ENCODE data around the gene ALDH1L1. TPM values are rescaled to one million over a fixed set of nuclear protein-coding genes. Genes with fewer than 3 reads are reported as not detected.

ALDH1L1 gene
- total RNA-seq, 1 donor from 2014 or later = not detected

- H3K27me3 Mint-ChIP-seq (ENCODE audit: unreplicated experiment) = peaks cover 4% of the 10 kb centered on the region
- no peak overlapping the region for H3K4me3 Mint-ChIP-seq (ENCODE audit: unreplicated experiment)
- no peak for TF ChIP-seq CTCF (IDR thresholded peaks at IDR 0.05; ENCODE audit: partially characterized antibody, unreplicated experiment)
- H3K4me1 Mint-ChIP-seq (ENCODE audit: low read depth, unreplicated experiment) = no peaks in the 10 kb centered on the region
- no peaks in the 10 kb centered on the region for H3K36me3 Mint-ChIP-seq (ENCODE audit: unreplicated experiment)
- H3K9me3 Mint-ChIP-seq (ENCODE audit: unreplicated experiment) = peaks cover 5% of the 10 kb centered on the region
- H3K27ac Mint-ChIP-seq (ENCODE audit: unreplicated experiment) = no peak overlapping the region
- no peak for DNase-seq
These were observed 77.0 kb downstream of the ALDH1L1 start for GRCh38 chr3:126103121-126104027.

GRCh38 chr3:126102530-126102951 lies 77.8 kb downstream of the ALDH1L1 start:
- no peak for DNase-seq
- TF ChIP-seq CTCF (IDR thresholded peaks at IDR 0.05; ENCODE audit: partially characterized antibody, unreplicated experiment) = no peak
- Mint-ChIP-seq H3K36me3 (ENCODE audit: unreplicated experiment) (no peaks in the 10 kb centered on the region), H3K9me3 (ENCODE audit: unreplicated experiment) (peaks cover 5% of the 10 kb centered on the region), H3K27ac (ENCODE audit: unreplicated experiment) (no peak overlapping the region), H3K27me3 (ENCODE audit: unreplicated experiment) (peaks cover 3% of the 10 kb centered on the region), H3K4me3 (ENCODE audit: unreplicated experiment) (no peak overlapping the region), H3K4me1 (ENCODE audit: low read depth, unreplicated experiment) (no peaks in the 10 kb centered on the region)

- DNase-seq = no peak
- Mint-ChIP-seq H3K27me3 (ENCODE audit: unreplicated experiment) (peaks cover 3% of the 10 kb centered on the region), H3K4me3 (ENCODE audit: unreplicated experiment) (no peak overlapping the region), H3K27ac (ENCODE audit: unreplicated experiment) (no peak overlapping the region), H3K4me1 (ENCODE audit: low read depth, unreplicated experiment) (no peaks in the 10 kb centered on the region), H3K36me3 (ENCODE audit: unreplicated experiment) (no peaks in the 10 kb centered on the region), H3K9me3 (ENCODE audit: unreplicated experiment) (peaks cover 5% of the 10 kb centered on the region)
- TF ChIP-seq CTCF (IDR thresholded peaks at IDR 0.05; ENCODE audit: partially characterized antibody, unreplicated experiment) = no peak
These were observed 78.4 kb downstream of the ALDH1L1 start for GRCh38 chr3:126102011-126102410.

GRCh38 chr3:126101521-126101982 lies 78.8 kb downstream of the ALDH1L1 start:
- DNase-seq = no peak
- Mint-ChIP-seq H3K9me3 (ENCODE audit: unreplicated experiment) (peaks cover 5% of the 10 kb centered on the region), H3K4me1 (ENCODE audit: low read depth, unreplicated experiment) (no peaks in the 10 kb centered on the region), H3K27me3 (ENCODE audit: unreplicated experiment) (peaks cover 3% of the 10 kb centered on the region), H3K36me3 (ENCODE audit: unreplicated experiment) (no peaks in the 10 kb centered on the region), H3K4me3 (ENCODE audit: unreplicated experiment) (no peak overlapping the region), H3K27ac (ENCODE audit: unreplicated experiment) (no peak overlapping the region)
- no peak for TF ChIP-seq CTCF (IDR thresholded peaks at IDR 0.05; ENCODE audit: partially characterized antibody, unreplicated experiment)
